Measurements from ENCODE around the gene TPD52L1.

TPD52L1 gene

GRCh38 chr6:125312950-125313349 is 159.4 kb downstream of the TPD52L1 start:
- no peaks in the 10 kb centered on the region for H3K4me1 ChIP-seq (ENCODE audit: control insufficient read depth, insufficient read depth, low read length)
- no peak for DNase-seq (ENCODE audit: low read depth, low spot score)
- H3K4me3 ChIP-seq (ENCODE audit: low read length), result no peak overlapping the region
- H3K27ac ChIP-seq (ENCODE audit: low read length), result no peak overlapping the region
- H3K27me3 ChIP-seq (ENCODE audit: control insufficient read depth, insufficient read depth, low read length), result no peaks in the 10 kb centered on the region
- no peaks in the 10 kb centered on the region for H3K9me3 ChIP-seq (ENCODE audit: control insufficient read depth, insufficient read depth, low read length)
- WGBS (ENCODE audit: insufficient coverage, insufficient read length), result no CpG with 5 or more reads among the region's 4 CpGs
- H3K36me3 ChIP-seq (ENCODE audit: control insufficient read depth, insufficient read depth, low read length), result no peaks in the 10 kb centered on the region
